Breast epithelium (tissue), 3 donors: ENCODE results near the gene TAF11.

Experiments
- CTCF ChIP-seq, 3 donors: fragments of 450-650 bp; IDR thresholded peaks; one replicate each; pipeline ENCODE4 v1.5.1; 2016 to 2017; ENCODE audit warnings: antibody characterized with exemption in 3 of 3, mild to moderate bottlenecking in 3 of 3, moderate library complexity in 3 of 3
- POLR2A ChIP-seq: fragments of 450-650 bp; IDR thresholded peaks from one replicate; pipeline ENCODE4 v1.6.1; 2016; ENCODE audit warnings: antibody characterized with exemption, mild to moderate bottlenecking, moderate library complexity
- POLR2AphosphoS5 ChIP-seq, 3 donors: sonication (generic); formaldehyde crosslinking; IDR thresholded peaks; one replicate each; pipeline ENCODE4 v1.6.1; 2017; ENCODE audit warnings: antibody characterized with exemption in 3 of 3

DNA sequence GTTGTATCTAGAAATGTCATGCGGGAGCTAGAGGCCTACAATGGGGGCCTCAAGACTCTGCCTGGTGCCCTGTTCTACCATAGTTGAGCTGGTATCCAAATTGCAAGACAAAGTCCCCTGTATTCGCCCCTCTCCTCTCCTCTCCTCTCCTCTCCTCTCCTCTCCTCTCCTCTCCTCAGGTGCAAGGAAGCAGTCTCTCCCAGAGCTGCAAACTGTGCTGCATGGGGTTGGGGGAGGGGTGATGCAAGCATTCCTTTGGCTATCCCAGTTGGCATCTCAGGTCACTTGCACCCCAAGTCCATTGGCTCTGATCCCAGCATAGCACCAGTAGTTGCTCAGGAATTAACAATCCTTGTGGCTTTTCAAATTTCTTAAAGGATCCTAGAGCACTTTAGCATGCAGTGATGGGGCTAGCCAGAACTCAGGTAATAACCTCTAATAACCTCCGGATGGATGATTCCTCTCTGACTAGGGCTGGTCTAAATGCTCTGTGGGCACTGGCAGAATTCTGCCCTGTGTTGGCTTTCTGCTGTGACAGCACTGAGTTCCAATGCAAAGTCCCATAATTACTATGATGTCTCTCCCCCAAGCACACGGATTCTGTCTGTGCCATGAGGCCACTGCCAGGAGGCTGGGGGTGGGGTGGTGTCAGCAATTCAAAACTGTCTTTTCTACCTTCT, 35.3 kb downstream of the TAF11 start:
- TF ChIP-seq CTCF (IDR thresholded peaks at IDR 0.05) = no peak
- TF ChIP-seq POLR2A = no peak
- TF ChIP-seq POLR2AphosphoS5 (IDR thresholded peaks at IDR 0.05) = no peak
